EL (cell line): ENCODE results near the gene UBE2S.
"Not testable (repeated sequence)": the region's sequence is repeated elsewhere in the genome, so short reads cannot be mapped to it uniquely, and the experiment has no call there.

ENCODE experiments used
- DNase-seq: peaks from one replicate; pipeline ENCODE4 v3.0.0-alpha.2; 2016

UBE2S gene

GRCh38 chr19:55439052-55439451, 31.5 kb upstream of the UBE2S start:
- no peak for DNase-seq

- DNase-seq: peak; percentile 59
Measured at GRCh38 chr19:55437410-55437809, 29.8 kb upstream of the UBE2S start.

- no peak for DNase-seq
Measured at GRCh38 chr19:55436847-55437246, 29.3 kb upstream of the UBE2S start.

- DNase-seq: no peak
Measured at GRCh38 chr19:55435020-55435419, 27.4 kb upstream of the UBE2S start.

GRCh38 chr19:55434356-55434919, 26.9 kb upstream of the UBE2S start:
- DNase-seq: no peak

GRCh38 chr19:55433292-55433691, 25.7 kb upstream of the UBE2S start:
- DNase-seq: no peak

- no peak for DNase-seq
Measured at GRCh38 chr19:55432241-55432959, 24.8 kb upstream of the UBE2S start.

- DNase-seq: no peak
Measured at GRCh38 chr19:55431183-55431582, 23.6 kb upstream of the UBE2S start.

- DNase-seq: no peak
Measured at GRCh38 chr19:55426042-55426441, 18.5 kb upstream of the UBE2S start.

GRCh38 chr19:55424518-55424917, 16.9 kb upstream of the UBE2S start:
- DNase-seq: no peak

GRCh38 chr19:55423225-55424005, 15.8 kb upstream of the UBE2S start:
- no peak for DNase-seq

GRCh38 chr19:55421281-55421680, 13.7 kb upstream of the UBE2S start:
- not testable (repeated sequence) for DNase-seq

GRCh38 chr19:55419624-55420236, 12.1 kb upstream of the UBE2S start:
- DNase-seq: no peak

- no peak for DNase-seq
Measured at GRCh38 chr19:55419103-55419502, 11.5 kb upstream of the UBE2S start.

- peak; percentile 87 for DNase-seq
Measured at GRCh38 chr19:55418185-55418584, 10.6 kb upstream of the UBE2S start.

GRCh38 chr19:55410168-55410567, 2.6 kb upstream of the UBE2S start:
- no peak for DNase-seq

GRCh38 chr19:55409179-55409578, 1.6 kb upstream of the UBE2S start:
- not testable (repeated sequence) for DNase-seq

- no peak for DNase-seq
Measured at GRCh38 chr19:55408533-55408872, 915 bp upstream of the UBE2S start.

- DNase-seq: peak; percentile 99
Measured at GRCh38 chr19:55407800-55408532, 378 bp upstream of the UBE2S start.

- DNase-seq: no peak
Measured at GRCh38 chr19:55406826-55407549, 600 bp downstream of the UBE2S start.

- no peak for DNase-seq
Measured at GRCh38 chr19:55406091-55406825, 1.3 kb downstream of the UBE2S start.

GRCh38 chr19:55405638-55406037, 1.9 kb downstream of the UBE2S start:
- no peak for DNase-seq
